Fibroblast of villous mesenchyme (primary cell): ENCODE results near the gene IL25. TPM values are rescaled to one million over a fixed set of nuclear protein-coding genes. Genes with fewer than 3 reads are reported as not detected.
"Not testable (repeated sequence)": the region's sequence is repeated elsewhere in the genome, so short reads cannot be mapped to it uniquely, and the experiment has no call there.

Experiments
- DNase-seq: peaks from one replicate; pipeline ENCODE4 v3.0.0-alpha.2; 2010; ENCODE audit warnings: low read depth
- H3K4me3 ChIP-seq: 2 replicates; pipeline ENCODE4 v1.5.1; 2011; ENCODE audit warnings: low read depth, mild to moderate bottlenecking, low read length
- CTCF ChIP-seq: IDR thresholded peaks from 2 replicates; pipeline ENCODE4 v1.5.1; 2012; ENCODE audit warnings: low read depth, mild to moderate bottlenecking, low read length; ENCODE audit not compliant: insufficient read depth
- total RNA-seq: library from RNA; depleted of rRNA; stranded (reverse); fragments of >200 nt; gene quantifications from 2 replicates; pipeline ENCODE4 v1.2.3, GENCODE V29; 2012

IL25 gene
- total RNA-seq, 1 donor, result not detected

- DNase-seq, result no peak
- TF ChIP-seq CTCF, result no peak
- H3K4me3 ChIP-seq, result no peak overlapping the region
Measured at GRCh38 chr14:23384364-23385080, 11.9 kb downstream of the IL25 start.

- no peak for DNase-seq
- TF ChIP-seq CTCF, result no peak
- no peak overlapping the region for H3K4me3 ChIP-seq
Measured at GRCh38 chr14:23385244-23385641, 12.6 kb downstream of the IL25 start.

GRCh38 chr14:23385642-23386265 lies 13.1 kb downstream of the IL25 start:
- DNase-seq, result no peak
- H3K4me3 ChIP-seq, result no peak overlapping the region
- TF ChIP-seq CTCF, result no peak

- H3K4me3 ChIP-seq, DNase-seq: not testable (repeated sequence)
Measured at GRCh38 chr14:23386266-23386657, 13.7 kb downstream of the IL25 start.

- H3K4me3 ChIP-seq, result no peak overlapping the region
- no peak for DNase-seq
- no peak for TF ChIP-seq CTCF
Measured at GRCh38 chr14:23386999-23387398, 14.4 kb downstream of the IL25 start.

- TF ChIP-seq CTCF, result no peak
- no peak overlapping the region for H3K4me3 ChIP-seq
- DNase-seq, result no peak
Measured at GRCh38 chr14:23387916-23388882, 15.6 kb downstream of the IL25 start.

- TF ChIP-seq CTCF, result no peak
- DNase-seq, result no peak
Measured at GRCh38 chr14:23388996-23389395, 16.4 kb downstream of the IL25 start.

More at GRCh38 chr14:23388996-23389395, 16.4 kb downstream of the IL25 start:
- H3K4me3 ChIP-seq, result no peak overlapping the region
